ENCODE data around the gene CCNC. TPM values are rescaled to one million over a fixed set of nuclear protein-coding genes. Genes with fewer than 3 reads are reported as not detected.

CCNC gene
- total RNA-seq, 1 donor from 2014 or later = 86.5 TPM

DNA sequence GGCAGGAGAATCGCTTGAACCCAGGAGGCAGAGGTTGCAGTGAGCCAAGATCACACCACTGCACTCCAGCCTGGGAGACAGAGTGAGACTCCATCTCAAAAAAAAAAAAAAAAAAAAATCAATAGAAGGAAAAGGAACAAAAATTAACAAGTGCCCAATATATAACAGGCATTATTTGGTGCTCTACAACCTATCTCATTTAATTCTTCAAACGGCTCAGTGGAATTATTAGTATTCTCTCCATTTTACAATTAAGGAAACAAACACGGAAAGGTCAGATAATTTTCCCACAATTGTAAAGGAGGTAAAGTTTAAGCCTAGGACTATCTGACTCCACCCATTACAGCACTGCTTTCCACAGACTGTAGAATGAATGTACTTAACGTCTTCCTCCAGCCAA is 19.8 kb downstream of the CCNC start:
- DNase-seq (ENCODE audit: low read depth in 2 of 2) = no peak

DNA sequence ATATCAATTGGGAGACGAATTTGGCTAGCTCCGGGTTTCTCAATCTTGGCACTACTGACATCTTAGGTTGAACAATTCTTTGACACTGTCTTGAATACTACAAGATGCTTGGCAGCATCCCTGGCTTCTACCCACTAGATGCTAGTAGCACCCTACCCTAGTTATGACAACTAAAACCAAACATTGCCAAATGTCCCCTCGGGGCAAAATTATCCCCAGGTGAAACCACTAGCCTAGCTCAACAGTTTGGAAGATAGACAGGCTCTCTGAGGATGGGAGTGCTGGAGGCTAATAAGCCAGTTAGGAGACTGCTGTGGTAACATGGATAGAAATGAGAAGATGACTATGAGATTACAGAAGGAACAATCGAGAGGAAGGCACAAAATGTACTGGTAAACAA is 20.9 kb downstream of the CCNC start:
- no peak for DNase-seq (ENCODE audit: low read depth in 2 of 2)

DNA sequence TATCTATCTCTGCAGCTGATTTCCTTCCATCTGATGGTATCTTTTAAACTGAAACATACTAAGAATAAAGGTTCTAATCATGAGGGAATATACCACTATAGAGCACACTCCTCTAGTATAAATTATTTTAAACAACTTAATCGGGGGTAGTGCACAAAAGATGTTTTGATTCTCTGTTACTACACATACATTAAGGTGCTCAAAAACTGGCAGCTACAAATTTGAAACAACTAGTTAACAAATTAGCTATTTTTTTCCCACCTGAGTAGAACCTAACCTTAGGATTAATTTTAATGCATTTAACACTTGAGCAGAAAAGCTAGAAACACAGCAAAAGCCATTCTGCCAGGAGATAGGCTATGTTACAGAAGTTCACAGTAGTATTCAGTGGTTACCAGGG is 23.0 kb downstream of the CCNC start:
- no peak for DNase-seq (ENCODE audit: low read depth in 2 of 2)

DNA sequence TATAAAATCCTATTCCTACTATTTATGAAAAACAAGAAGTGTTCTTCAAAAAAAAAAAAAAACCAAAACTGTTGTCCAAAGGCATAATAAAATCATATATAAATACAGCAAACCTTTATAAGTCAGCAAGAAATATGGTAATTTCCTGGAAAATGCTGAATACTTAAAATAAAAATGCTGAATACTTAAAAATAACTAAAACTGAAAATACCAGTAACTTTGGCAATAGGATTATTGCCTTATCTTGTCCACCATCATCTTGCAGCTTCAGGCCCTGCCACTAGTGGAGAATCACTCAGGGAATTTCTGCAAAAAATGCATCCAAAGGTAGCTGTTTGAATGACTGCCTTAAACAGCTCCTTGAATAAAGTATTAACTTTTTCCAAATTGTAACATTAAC is 24.5 kb downstream of the CCNC start:
- no peak for DNase-seq (ENCODE audit: low read depth in 2 of 2)

DNA sequence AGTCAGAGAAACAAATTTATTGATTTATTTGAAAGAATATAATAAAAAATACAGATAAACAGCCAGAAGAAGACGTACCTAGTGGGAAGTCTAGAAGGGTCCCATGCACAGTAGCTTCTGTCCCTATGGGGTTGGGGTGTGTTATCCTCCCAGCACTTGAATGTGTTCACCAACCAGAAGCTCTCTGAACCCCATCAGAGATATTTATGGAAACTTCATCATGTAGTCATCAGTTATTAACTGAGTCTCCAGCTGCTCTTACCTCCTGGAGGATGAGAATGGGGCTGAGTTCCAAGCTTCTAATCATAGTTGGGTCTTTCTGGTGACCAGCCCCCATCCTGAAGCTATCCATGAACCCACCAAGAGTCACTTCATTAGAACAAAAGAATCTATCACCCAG is 37.8 kb downstream of the CCNC start:
- DNase-seq (ENCODE audit: low read depth in 2 of 2) = no peak

DNA sequence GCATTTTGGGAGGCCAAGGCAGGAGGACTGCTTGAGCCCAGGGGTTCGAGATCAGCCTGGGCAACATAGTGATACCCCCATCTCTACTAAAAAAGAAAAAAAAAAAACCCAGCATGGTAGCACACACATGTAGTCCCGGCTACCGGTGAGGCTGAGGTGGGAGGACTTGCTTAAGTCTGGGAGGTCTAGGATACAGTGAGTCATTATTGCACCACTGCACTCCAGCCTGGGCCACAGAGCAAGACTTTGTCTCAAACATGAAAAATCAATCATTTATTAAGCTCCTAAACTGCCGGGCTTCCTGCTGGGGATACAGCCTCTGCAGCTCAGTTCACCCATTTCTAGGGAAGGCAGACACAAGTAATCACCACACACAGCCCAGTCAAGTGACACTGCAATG is 45.9 kb downstream of the CCNC start:
- DNase-seq (ENCODE audit: low read depth in 2 of 2) = no peak

DNA sequence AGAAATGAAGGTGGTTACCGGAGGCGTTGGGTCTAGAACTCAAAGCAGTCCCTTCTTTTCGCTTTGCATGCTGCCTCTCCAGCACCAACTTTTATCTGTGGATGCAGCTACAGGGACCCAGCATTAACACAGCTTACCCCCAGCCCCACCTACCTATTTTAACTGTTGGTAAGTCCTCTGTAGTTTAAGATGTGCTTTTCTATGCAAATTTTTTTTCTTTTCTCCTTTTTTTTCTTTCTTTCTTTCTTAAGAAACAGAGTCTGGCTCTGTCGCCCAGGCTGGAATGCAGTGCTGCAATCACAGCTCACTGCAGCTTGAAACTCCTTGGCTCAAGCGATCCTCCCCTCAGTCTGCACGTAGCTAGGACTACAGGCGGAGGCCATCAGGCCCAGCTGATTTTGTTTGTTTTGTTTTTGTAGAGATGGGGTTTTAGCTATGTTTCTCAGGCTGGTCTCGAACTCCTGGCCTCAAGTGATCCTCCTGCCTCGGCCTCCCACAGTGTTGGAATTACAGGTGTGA is 46.8 kb downstream of the CCNC start:
- DNase-seq (ENCODE audit: low read depth in 2 of 2) = no peak

DNA sequence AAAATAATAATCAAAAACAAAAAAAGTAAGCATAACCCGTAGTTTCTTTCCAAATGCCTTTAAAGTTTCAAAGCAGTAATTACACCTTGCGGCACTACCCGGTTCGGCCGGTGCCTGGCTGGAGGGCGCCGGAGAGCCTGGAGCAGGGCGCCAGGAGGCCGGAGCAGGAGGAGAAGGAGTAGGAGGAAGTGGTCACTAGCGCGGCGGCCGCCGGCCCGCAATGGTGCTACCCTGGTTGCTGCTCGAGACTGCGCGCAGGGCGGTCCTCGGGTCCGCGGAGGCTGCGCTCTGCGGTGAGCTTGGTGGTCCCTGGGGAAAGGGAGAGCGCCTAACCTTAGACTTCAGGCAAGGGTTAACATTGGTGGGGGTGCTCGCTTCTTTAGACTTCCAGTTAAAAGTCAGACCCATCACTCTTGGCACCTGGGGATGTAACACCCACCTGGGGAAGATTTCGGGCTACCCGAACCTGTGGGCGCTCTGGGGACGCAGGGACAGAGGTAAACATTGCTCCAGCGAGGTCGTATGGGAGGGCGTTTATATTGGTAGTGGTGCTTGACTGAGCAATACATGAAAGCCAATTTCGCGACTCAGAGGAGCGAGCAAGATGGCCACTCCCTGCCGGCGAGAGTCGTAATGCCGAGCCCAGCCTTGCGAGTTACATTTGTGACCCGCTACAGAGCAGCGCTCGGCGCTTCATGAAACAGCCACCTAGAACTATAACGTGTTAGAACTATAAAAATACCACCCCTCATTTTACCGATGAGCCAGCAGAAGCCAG is 47.4 kb downstream of the CCNC start:
- peak; percentile 49 to 86 for DNase-seq (ENCODE audit: low read depth in 2 of 2)

DNA sequence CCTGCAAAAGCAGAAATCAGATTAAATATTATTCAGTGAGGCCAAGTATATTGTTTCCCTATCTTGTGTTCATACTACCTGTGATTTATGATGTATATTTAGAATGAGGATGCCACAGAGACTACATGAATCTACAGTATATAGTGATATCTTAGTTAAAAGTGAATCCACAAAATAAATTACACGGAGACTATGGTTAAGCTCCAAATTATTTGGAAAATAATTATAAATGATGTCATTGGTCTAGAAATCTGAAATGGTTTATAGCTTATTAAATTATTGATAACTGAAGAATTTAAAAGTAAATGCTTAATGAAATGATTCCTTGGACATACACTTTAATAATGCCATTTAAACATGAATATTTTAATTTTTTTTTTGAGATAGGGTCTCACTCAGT is 49.0 kb downstream of the CCNC start:
- DNase-seq (ENCODE audit: low read depth in 2 of 2) = no peak

DNA sequence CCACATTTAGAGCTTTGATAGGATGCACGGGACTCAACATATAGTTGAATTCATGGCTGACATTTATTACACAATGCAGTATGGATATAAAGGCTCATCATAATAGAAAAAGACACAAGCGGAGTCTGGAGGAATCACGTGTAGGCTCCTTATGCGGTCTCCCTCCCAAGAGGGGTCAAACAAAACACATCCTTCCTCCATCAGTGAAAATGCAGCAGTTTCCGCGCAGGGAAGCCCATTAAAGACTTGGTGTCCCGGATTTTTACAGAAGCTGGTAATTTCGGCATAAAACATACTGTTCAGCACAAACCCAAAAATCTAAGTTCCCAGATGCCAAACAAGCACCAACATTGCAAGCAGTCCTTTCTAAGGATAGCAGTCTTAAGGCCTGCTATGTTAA is 54.4 kb downstream of the CCNC start:
- DNase-seq (ENCODE audit: low read depth in 2 of 2) = peak in 1 of 2 donors; percentile 32

DNA sequence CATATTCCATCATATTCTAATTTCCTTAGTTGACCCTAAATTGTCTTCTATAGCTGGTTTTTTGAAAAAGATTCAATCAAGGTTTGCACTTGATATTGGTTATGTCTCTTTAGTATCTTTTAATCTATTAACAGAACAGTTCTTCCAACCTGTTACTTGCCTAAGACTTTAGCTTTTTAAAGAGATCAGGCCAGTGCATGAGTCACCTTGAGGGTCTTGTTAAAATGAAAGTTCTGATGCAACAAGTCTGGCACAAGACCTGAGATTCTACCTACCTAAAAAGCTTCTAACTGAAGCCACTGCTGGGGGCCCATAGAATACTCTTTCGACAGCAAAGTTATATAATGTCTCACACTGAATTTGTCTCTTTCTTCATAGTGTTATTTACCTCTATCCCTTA is 56.4 kb downstream of the CCNC start:
- no peak for DNase-seq (ENCODE audit: low read depth in 2 of 2)

DNA sequence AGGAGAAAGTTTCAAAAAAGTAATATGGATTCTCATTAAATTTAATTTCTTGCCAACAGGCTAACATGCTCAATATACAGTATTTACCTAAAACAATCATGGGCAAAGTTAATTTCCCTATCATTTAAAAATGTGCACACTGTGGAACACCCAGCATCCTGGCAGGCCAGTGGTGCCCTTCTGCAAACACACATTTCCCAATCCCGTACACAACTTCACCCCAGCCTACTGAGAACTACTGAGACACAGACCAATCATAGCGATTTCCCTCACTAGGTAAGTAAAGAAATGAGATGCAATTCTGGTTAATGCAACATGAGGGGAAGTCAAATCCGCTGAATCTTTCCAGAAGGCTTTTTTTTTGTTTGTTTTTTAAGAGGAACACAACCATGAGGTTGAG is 60.8 kb downstream of the CCNC start:
- no peak for DNase-seq (ENCODE audit: low read depth in 2 of 2)

DNA sequence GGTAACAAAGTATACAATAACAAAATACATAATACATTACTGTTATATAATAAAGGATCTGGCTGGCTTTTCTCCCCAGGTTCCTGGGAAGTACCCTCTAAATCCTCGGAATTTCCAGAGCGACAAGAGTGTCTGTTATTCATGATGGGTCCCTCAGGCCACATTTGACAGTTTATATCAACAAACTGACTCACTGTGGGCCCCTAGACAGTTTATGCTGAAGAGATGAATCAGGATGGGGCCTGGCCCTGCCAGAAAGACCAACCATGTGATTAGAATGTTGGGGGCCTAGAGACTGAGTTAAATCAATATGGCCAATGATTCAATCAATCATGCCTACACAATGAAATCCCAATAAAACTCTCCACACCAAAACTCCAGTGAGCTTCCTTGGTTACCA is 66.7 kb downstream of the CCNC start:
- no peak for DNase-seq (ENCODE audit: low read depth in 2 of 2)

DNA sequence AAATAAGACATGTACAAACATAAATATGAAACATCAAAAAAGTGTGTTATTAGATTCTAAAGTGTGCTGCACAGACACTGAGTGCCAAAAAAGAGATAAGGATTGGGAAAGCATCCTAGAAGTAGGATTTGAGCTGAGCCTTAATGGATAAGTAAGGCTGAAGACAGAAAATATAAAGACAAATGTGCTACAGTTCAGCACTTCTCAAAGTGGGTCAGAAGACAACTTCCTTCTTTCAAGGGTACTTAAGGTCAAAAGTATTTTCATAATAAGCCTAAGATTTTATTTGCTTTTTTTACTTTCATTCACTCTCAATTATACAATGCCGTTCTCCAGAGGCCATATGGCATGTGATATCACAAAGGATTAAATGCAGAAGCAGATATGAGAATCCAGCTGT is 70.0 kb downstream of the CCNC start:
- no peak for DNase-seq (ENCODE audit: low read depth in 2 of 2)

DNA sequence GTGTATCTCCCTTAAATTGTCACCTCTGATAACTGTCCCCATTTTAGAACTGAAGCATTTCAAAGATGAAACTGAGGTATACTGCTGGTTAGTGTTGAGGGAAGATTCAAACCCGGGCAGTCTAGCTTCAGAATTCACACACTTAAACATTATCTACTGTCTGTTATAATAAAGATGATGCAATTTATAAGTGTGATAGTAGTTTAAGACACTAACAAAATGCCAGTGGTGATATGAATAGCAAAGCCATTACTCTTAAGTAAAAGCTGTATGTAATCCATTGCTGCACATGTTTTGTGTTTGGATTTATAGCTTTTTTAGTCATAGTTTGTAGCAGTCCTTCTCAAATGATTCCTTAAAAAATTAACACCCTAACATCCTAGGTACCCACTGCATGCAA is 73.0 kb downstream of the CCNC start:
- no peak for DNase-seq (ENCODE audit: low read depth in 2 of 2)

Other genes with a start within 250 kb of the CCNC start
- gene FAXC, start 219.0 kb downstream of the CCNC start, total RNA-seq = 0.39 and 0.76 TPM in 2 replicates
- 2.9 and 5.5 TPM in 2 replicates for gene COQ3, start 174.5 kb downstream of the CCNC start, total RNA-seq
- gene PNISR, start 143.4 kb downstream of the CCNC start, total RNA-seq = 27.7 and 37.3 TPM in 2 replicates
- gene USP45, start 53.2 kb downstream of the CCNC start, total RNA-seq = 10.1 TPM in 2 replicates
- not detected in 2 replicates for gene PRDM13, start 38.2 kb upstream of the CCNC start, total RNA-seq